ENCODE measurements around the gene FOXD4.
"Not testable (repeated sequence)": the region's sequence is repeated elsewhere in the genome, so short reads cannot be mapped to it uniquely, and the experiment has no call there.

GRCh38 chr9:116239-117077 lies 1.8 kb downstream of the FOXD4 start:
- TF ChIP-seq, protein P1, sequence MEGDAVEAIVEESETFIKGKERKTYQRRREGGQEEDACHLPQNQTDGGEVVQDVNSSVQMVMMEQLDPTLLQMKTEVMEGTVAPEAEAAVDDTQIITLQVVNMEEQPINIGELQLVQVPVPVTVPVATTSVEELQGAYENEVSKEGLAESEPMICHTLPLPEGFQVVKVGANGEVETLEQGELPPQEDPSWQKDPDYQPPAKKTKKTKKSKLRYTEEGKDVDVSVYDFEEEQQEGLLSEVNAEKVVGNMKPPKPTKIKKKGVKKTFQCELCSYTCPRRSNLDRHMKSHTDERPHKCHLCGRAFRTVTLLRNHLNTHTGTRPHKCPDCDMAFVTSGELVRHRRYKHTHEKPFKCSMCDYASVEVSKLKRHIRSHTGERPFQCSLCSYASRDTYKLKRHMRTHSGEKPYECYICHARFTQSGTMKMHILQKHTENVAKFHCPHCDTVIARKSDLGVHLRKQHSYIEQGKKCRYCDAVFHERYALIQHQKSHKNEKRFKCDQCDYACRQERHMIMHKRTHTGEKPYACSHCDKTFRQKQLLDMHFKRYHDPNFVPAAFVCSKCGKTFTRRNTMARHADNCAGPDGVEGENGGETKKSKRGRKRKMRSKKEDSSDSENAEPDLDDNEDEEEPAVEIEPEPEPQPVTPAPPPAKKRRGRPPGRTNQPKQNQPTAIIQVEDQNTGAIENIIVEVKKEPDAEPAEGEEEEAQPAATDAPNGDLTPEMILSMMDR (IDR thresholded peaks at IDR 0.05 in 4 of 5, conservative IDR thresholded peaks at IDR 0.05 in 1 of 5) = not testable (repeated sequence)
- TF ChIP-seq POLR2A (IDR thresholded peaks at IDR 0.05) = not testable (repeated sequence)
